Testis (tissue), 3 donors: Measurements from ENCODE around the gene THADA. TPM values are rescaled to one million over a fixed set of nuclear protein-coding genes. Genes with fewer than 3 reads are reported as not detected.
A peak's percentile ranks its signal among the peaks of the same experiment; 100 is the strongest.

Source experiments
- DNase-seq: peaks from one replicate; pipeline ENCODE4 v3.0.0-alpha.2; 2019
- H3K27ac ChIP-seq, 2 donors: fragments of 200-600 bp; sonication (generic); one replicate each; pipeline ENCODE4 v1.5.1; 2019
- H3K27me3 ChIP-seq: fragments of 200-600 bp; sonication (generic); one replicate; pipeline ENCODE4 v1.5.1; 2019
- H3K36me3 ChIP-seq: fragments of 200-600 bp; sonication (generic); one replicate; pipeline ENCODE4 v1.5.1; 2017; ENCODE audit warnings: low read depth; ENCODE audit errors: missing control alignments
- H3K4me1 ChIP-seq: fragments of 200-600 bp; sonication (generic); one replicate; pipeline ENCODE4 v1.5.1; 2019
- H3K4me3 ChIP-seq, 2 donors: fragments of 200-600 bp; sonication (generic); one replicate each; pipeline ENCODE4 v1.5.1; 2017 to 2019
- H3K9me3 ChIP-seq: fragments of 200-600 bp; sonication (generic); one replicate; pipeline ENCODE4 v1.5.1; 2017
- CTCF ChIP-seq, 3 experiments: fragments of 450-650 bp in 2 of 3; fragments of 200-600 bp in 1 of 3; sonication (generic) in 1 of 3; IDR thresholded peaks; one replicate each; pipeline ENCODE4 v1.5.1; 2016 to 2019; ENCODE audit warnings: antibody characterized with exemption in 3 of 3, mild to moderate bottlenecking in 2 of 3, moderate library complexity in 1 of 3
- POLR2A ChIP-seq: fragments of 450-650 bp; IDR thresholded peaks from one replicate; pipeline ENCODE4 v1.6.1; 2017; ENCODE audit warnings: antibody characterized with exemption, mild to moderate bottlenecking, moderate library complexity
- WGBS, 2 donors: methylation state at CpG; one replicate each; pipeline ENCODE4 v1.1.5; 2018; 5-methylcytosine and 5-hydroxymethylcytosine counted together
- intact Hi-C: fragments of 100-400 bp; cut with DNase I; formaldehyde crosslinking; loops from one replicate; pipeline ENCODE4 v1.15.1; 2023; ENCODE audit warnings: low total_unique reads
- polyA plus RNA-seq: library from polyadenylated mRNA; stranded (reverse); fragments of 350-450 nt; fragmentation: Illumina TruSeq; extraction: RNeasy Lipid Tissue Mini Kit (QIAGEN cat#74804); gene quantifications from one replicate; pipeline ENCODE4 v1.2.3, GENCODE V29; 2014; ENCODE audit warnings: low read depth, low replicate concordance; ENCODE audit not compliant: insufficient read depth
- total RNA-seq, 2 donors: library from RNA; depleted of rRNA; stranded (reverse); fragments of >200 nt; gene quantifications; one replicate each; pipeline ENCODE4 v1.2.3, GENCODE V29; 2016

Gene THADA
- total and polyA plus RNA-seq, 3 donors from 2014 or later, result 29.5 to 43.9 (median 39.5) TPM

- Histone ChIP-seq H3K4me3 (no peak overlapping the region), H3K9me3 (no peaks in the 10 kb centered on the region), H3K27ac (peak overlapping the region in 1 of 2 donors; percentile 8), H3K4me1 (peaks cover 32% of the 10 kb centered on the region), H3K27me3 (no peaks in the 10 kb centered on the region), H3K36me3 (no peaks in the 10 kb centered on the region)
- TF ChIP-seq POLR2A (no peak), CTCF (IDR thresholded peaks at IDR 0.05) (no peak)
- 82 to 85% methylated on average over 10 of the region's 10 CpGs for WGBS, 2 donors
- intact Hi-C loops, result no loop called here
- no peak for DNase-seq
Observed at GRCh38 chr2:43278564-43279220, 317.1 kb downstream of the THADA start.

GRCh38 chr2:43276962-43277391, 318.9 kb downstream of the THADA start:
- Histone ChIP-seq H3K4me1 (peaks cover 32% of the 10 kb centered on the region), H3K36me3 (no peaks in the 10 kb centered on the region), H3K4me3 (no peak overlapping the region), H3K9me3 (no peaks in the 10 kb centered on the region), H3K27ac (peak overlapping the region in 1 of 2 donors; percentile 51), H3K27me3 (no peaks in the 10 kb centered on the region)
- intact Hi-C loops, result no loop called here
- TF ChIP-seq POLR2A (no peak), CTCF (IDR thresholded peaks at IDR 0.05) (no peak)
- DNase-seq, result no peak
- 61 to 63% methylated on average over 3 of the region's 3 CpGs for WGBS, 2 donors

- no peak for DNase-seq
- intact Hi-C loops, result no loop called here
- H3K36me3 ChIP-seq, result no peaks in the 10 kb centered on the region
- no peak overlapping the region for H3K4me3 ChIP-seq
- no peaks in the 10 kb centered on the region for H3K9me3 ChIP-seq
- H3K27me3 ChIP-seq, result no peaks in the 10 kb centered on the region
- TF ChIP-seq CTCF (IDR thresholded peaks at IDR 0.05), result no peak
- TF ChIP-seq POLR2A, result no peak
- 37 to 49% methylated on average over 6 of the region's 6 CpGs for WGBS, 2 donors
- H3K4me1 ChIP-seq, result peaks cover 32% of the 10 kb centered on the region
- peak overlapping the region in 1 of 2 donors; percentile 51 for H3K27ac ChIP-seq
Observed at GRCh38 chr2:43276266-43276941, 319.4 kb downstream of the THADA start.

- no peak for DNase-seq
- Histone ChIP-seq H3K4me3 (no peak overlapping the region), H3K27ac (no peak overlapping the region), H3K27me3 (no peaks in the 10 kb centered on the region), H3K9me3 (no peaks in the 10 kb centered on the region), H3K4me1 (peaks cover 38% of the 10 kb centered on the region), H3K36me3 (no peaks in the 10 kb centered on the region)
- TF ChIP-seq CTCF (IDR thresholded peaks at IDR 0.05) (no peak), POLR2A (no peak)
- WGBS, 2 donors, result 83 to 94% methylated on average over 4 of the region's 4 CpGs
- intact Hi-C loops, result no loop called here
Observed at GRCh38 chr2:43274721-43275120, 321.1 kb downstream of the THADA start.
